HepG2 (cell line): ENCODE data around the gene ARHGEF26. TPM values are rescaled to one million over a fixed set of nuclear protein-coding genes. Genes with fewer than 3 reads are reported as not detected.

Experiments
- ARHGAP35 ChIP-seq: sonication (generic); formaldehyde crosslinking; IDR thresholded peaks from 2 replicates; pipeline ENCODE4 v1.9.0; 2022; ENCODE audit warnings: mild to moderate bottlenecking, inconsistent platforms, moderate library complexity, missing genetic modification reagents, borderline replicate concordance
- ELF1 ChIP-seq: sonication (generic); formaldehyde crosslinking; IDR thresholded peaks from 2 replicates; pipeline ENCODE4 v1.4.0; 2020; ENCODE audit warnings: missing genetic modification reagents
- KLF6 ChIP-seq: IDR thresholded peaks from 2 replicates; pipeline ENCODE4 v1.8.0; 2016; ENCODE audit warnings: missing biosample characterization, missing genetic modification reagents
- NFIC ChIP-seq: IDR thresholded peaks from 2 replicates; pipeline ENCODE4 v1.6.1; 2012; ENCODE audit warnings: mild to moderate bottlenecking, low read length, inconsistent platforms
- NFKBIZ ChIP-seq: IDR thresholded peaks from 2 replicates; pipeline ENCODE4 v1.6.1; 2018; ENCODE audit warnings: missing genetic modification reagents, missing compliant biosample characterization
- NKX3-1 ChIP-seq: sonication (generic); formaldehyde crosslinking; IDR thresholded peaks from 2 replicates; pipeline ENCODE4 v1.5.0; 2020; ENCODE audit warnings: missing genetic modification reagents
- NR2C2 ChIP-seq: sonication (generic); formaldehyde crosslinking; IDR thresholded peaks from 2 replicates; pipeline ENCODE4 v1.4.0; 2020; ENCODE audit warnings: missing genetic modification reagents, mild to moderate bottlenecking, moderate library complexity, borderline replicate concordance
- PRDM10 ChIP-seq: sonication (generic); formaldehyde crosslinking; IDR thresholded peaks from 2 replicates; pipeline ENCODE4 v1.4.0; 2020; ENCODE audit warnings: low read depth, missing genetic modification reagents
- RAD21 ChIP-seq: fragments of 450-650 bp; formaldehyde crosslinking; IDR thresholded peaks from 2 replicates; pipeline ENCODE4 v1.5.0; 2020; ENCODE audit warnings: mild to moderate bottlenecking
- SIN3B ChIP-seq: fragments of 150-350 bp; IDR thresholded peaks from 2 replicates; pipeline ENCODE4 v1.6.1; 2014; ENCODE audit warnings: low read length
- STAG1 ChIP-seq: sonication (generic); formaldehyde crosslinking; IDR thresholded peaks from 2 replicates; pipeline ENCODE4 v1.4.0; 2020; ENCODE audit warnings: missing genetic modification reagents
- TBX3 ChIP-seq: fragments of 450-650 bp; IDR thresholded peaks from 2 replicates; pipeline ENCODE4 v1.6.1; 2017; ENCODE audit warnings: antibody characterized with exemption, mild to moderate bottlenecking, inconsistent platforms, borderline replicate concordance
- TP53 ChIP-seq: sonication (generic); formaldehyde crosslinking; conservative IDR thresholded peaks from 2 replicates; pipeline ENCODE4 v1.4.0; 2020; ENCODE audit warnings: missing genetic modification reagents
- TRAFD1 ChIP-seq: sonication (generic); formaldehyde crosslinking; IDR thresholded peaks from 2 replicates; pipeline ENCODE4 v1.5.1; 2020; ENCODE audit warnings: missing genetic modification reagents, mild to moderate bottlenecking, borderline replicate concordance
- ZBTB8A ChIP-seq: sonication (generic); formaldehyde crosslinking; IDR thresholded peaks from 2 replicates; pipeline ENCODE4 v1.4.0; 2020; ENCODE audit warnings: mild to moderate bottlenecking, low read depth, missing genetic modification reagents, borderline replicate concordance
- ZNF205 ChIP-seq: IDR thresholded peaks from 2 replicates; pipeline ENCODE4 v1.6.1; 2018; ENCODE audit warnings: missing biosample characterization, missing genetic modification reagents
- ZNF441 ChIP-seq: sonication (generic); formaldehyde crosslinking; IDR thresholded peaks from 2 replicates; pipeline ENCODE4 v1.7.0; 2021; ENCODE audit warnings: missing genetic modification reagents, borderline replicate concordance
- ZNF562 ChIP-seq: sonication (generic); formaldehyde crosslinking; IDR thresholded peaks from 2 replicates; pipeline ENCODE4 v1.8.0; 2022; ENCODE audit warnings: missing genetic modification reagents, borderline replicate concordance
- ZSCAN21 ChIP-seq: sonication (generic); formaldehyde crosslinking; IDR thresholded peaks from 2 replicates; pipeline ENCODE4 v1.8.0; 2022; ENCODE audit warnings: mild to moderate bottlenecking, missing genetic modification reagents, moderate library complexity, borderline replicate concordance
- polyA plus RNA-seq, 8 experiments: library from polyadenylated mRNA; depleted of rRNA in 3 of 8; stranded (reverse) in 7 of 8; unstranded in 1 of 8; fragments of >200 nt; fragmentation: Illumina TruSeq in 4 of 8; extraction: Trizol in 4 of 8; gene quantifications; 2 replicates each; pipeline versions ENCODE4 v1.2.1 to v1.2.3, GENCODE V29; 2011 to 2016; ENCODE audit warnings: low read depth in 4 of 8, missing spikeins in 1 of 8, mixed read lengths in 1 of 8; ENCODE audit not compliant: insufficient read depth in 1 of 8
- total RNA-seq, 5 experiments: library from RNA; depleted of rRNA; stranded (reverse); fragments of >200 nt; fragmentation: Illumina TruSeq; extraction: Trizol; gene quantifications; 2 replicates each; pipeline ENCODE4 v1.2.3, GENCODE V29; 2016; ENCODE audit warnings: low read depth in 1 of 5
- TF ChIP-seq, protein P1 (sequence below), 2 experiments: sonication (generic) in 1 of 2; formaldehyde crosslinking in 1 of 2; IDR thresholded peaks; 2 replicates each; pipeline versions ENCODE4 v1.4.0 to v1.6.1; 2016 to 2020; ENCODE audit warnings: borderline replicate concordance in 1 of 2, low read depth in 1 of 2, mild to moderate bottlenecking in 1 of 2, missing genetic modification reagents in 1 of 2

Gene ARHGEF26
- total and polyA plus RNA-seq, 2 of the 13 experiments (the other 11 are each of a cell fraction or from before 2014, with no cell fraction given): 0.74 to 6.1 TPM

- TF ChIP-seq PRDM10 (CRISPR knock-in tag) (no peak), ELF1 (peak; percentile 35; the same call in 1 of the 2 replicates), TP53 (0 out of 2 replicates have a peak, but pooled peaks have one; percentile 32), NFIC (peak; percentile 84), RAD21 (CRISPR knock-in tag) (no peak), TRAFD1 (no peak), NR2C2 (peak; percentile 63; the same call in 1 of the 2 replicates), ZNF441 (0 out of 2 replicates have a peak, but pooled peaks have one; percentile 40), ZBTB8A (CRISPR knock-in tag) (no peak), ZNF562 (CRISPR knock-in tag) (0 out of 2 replicates have a peak, but pooled peaks have one; percentile 25), STAG1 (CRISPR knock-in tag) (0 out of 2 replicates have a peak, but pooled peaks have one; percentile 10), ARHGAP35 (CRISPR knock-in tag) (no peak), NKX3-1 (CRISPR knock-in tag) (peak; percentile 58; the same call in 1 of the 2 replicates), SIN3B (no peak), ZSCAN21 (CRISPR knock-in tag) (0 out of 2 replicates have a peak, but pooled peaks have one; percentile 33), KLF6 (peak; percentile 63; the same call in 1 of the 2 replicates), ZNF205 (CRISPR knock-in tag) (peak; percentile 83), TBX3 (peak; percentile 98), NFKBIZ (CRISPR knock-in tag) (peak; percentile 72; the same call in 1 of the 2 replicates)
- TF ChIP-seq, protein P1, sequence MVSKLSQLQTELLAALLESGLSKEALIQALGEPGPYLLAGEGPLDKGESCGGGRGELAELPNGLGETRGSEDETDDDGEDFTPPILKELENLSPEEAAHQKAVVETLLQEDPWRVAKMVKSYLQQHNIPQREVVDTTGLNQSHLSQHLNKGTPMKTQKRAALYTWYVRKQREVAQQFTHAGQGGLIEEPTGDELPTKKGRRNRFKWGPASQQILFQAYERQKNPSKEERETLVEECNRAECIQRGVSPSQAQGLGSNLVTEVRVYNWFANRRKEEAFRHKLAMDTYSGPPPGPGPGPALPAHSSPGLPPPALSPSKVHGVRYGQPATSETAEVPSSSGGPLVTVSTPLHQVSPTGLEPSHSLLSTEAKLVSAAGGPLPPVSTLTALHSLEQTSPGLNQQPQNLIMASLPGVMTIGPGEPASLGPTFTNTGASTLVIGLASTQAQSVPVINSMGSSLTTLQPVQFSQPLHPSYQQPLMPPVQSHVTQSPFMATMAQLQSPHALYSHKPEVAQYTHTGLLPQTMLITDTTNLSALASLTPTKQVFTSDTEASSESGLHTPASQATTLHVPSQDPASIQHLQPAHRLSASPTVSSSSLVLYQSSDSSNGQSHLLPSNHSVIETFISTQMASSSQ (IDR thresholded peaks at IDR 0.05; ENCODE audit: low read depth): peak; percentile 65; the same call in 1 of the 2 replicates
- TF ChIP-seq, protein P1 (CRISPR knock-in tag; IDR thresholded peaks at IDR 0.05; ENCODE audit: borderline replicate concordance): peak; percentile 85; the same call in 1 of the 2 replicates
Observed at GRCh38 chr3:154139996-154140436, 18.8 kb downstream of the ARHGEF26 start (continued).
